ENCODE data around the gene ARL16.
A peak's percentile ranks its signal among the peaks of the same experiment; 100 is the strongest.

Gene ARL16

GRCh38 chr17:81641825-81642489, 41.6 kb downstream of the ARL16 start:
- no peak for DNase-seq

GRCh38 chr17:81640011-81640410, 43.6 kb downstream of the ARL16 start:
- no peak for DNase-seq

GRCh38 chr17:81638683-81639082, 44.9 kb downstream of the ARL16 start:
- no peak for DNase-seq

- DNase-seq = peak; percentile 84 to 87
These were observed 46.9 kb downstream of the ARL16 start, which contains the start of the genes NPLOC4 and TSPAN10 for GRCh38 chr17:81636505-81637288. Gene NPLOC4 (minus strand): TSS chr17:81637112. CDS start chr17:81636930, 182 bp downstream. Gene TSPAN10 (plus strand): TSS chr17:81637196. CDS start chr17:81642413, 5,217 bp downstream.

GRCh38 chr17:81635973-81636504, 47.6 kb downstream of the ARL16 start:
- no peak for DNase-seq

GRCh38 chr17:81635431-81635830, 48.2 kb downstream of the ARL16 start:
- DNase-seq = no peak

- DNase-seq = no peak
These were observed 52.1 kb downstream of the ARL16 start for GRCh38 chr17:81631482-81631881.
